ENCODE data around the gene ZDHHC4. TPM values are rescaled to one million over a fixed set of nuclear protein-coding genes. Genes with fewer than 3 reads are reported as not detected.

Gene ZDHHC4
- polyA plus RNA-seq, 1 of the 3 experiments (the other 2 are of a cell fraction): 169 TPM

DNA sequence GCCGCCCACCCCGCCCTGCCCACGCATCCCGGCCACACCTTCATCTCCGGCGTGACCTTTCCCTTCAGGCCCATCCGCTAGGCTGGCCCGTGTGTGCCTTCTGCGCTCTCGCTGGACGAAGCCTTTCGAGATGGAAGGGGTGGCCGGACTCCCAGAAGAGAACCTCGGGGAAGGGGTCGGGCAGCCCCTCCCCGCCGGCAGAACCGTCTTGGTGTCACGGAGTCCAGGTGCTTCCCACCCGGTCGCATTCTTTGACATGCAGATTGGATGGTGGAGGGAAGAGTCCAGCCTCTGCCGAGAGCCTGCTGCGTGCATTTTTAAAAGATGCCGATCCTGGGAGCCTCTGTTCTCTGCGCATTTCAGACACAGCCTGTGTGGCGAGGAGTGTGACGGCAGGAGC lies 30.8 kb downstream of the ZDHHC4 start:
- 94% methylated on average over 27 of the region's 27 CpGs for WGBS (ENCODE audit: low lambda C conversion rate)
- CTCF ChIA-PET: interaction anchor here (1.3 to 2.6 kb wide), 2 partner anchors 18 to 92 kb away, joined by 4 to 15 read pairs; partner anchors contain the start of gene INTS15

DNA sequence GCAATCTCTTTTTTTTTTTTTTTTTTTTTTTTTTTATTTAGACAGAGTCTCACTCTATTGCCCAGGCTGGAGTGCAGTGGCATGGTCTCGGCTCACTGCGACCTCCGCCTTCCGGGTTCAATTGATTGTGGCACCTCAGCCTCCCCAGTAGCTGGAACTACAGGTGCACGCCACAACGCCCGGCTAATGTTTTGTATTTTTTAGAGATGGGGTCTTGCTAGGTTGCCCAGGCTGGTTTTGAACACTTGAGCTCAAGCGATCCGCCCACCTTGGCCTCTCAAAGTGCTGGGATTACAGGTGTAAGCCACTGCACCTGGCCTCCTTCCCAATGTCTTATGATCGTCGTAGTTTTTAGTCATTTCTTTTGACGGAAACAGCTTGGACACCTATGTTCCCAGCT lies 31.5 kb downstream of the ZDHHC4 start:
- Histone ChIP-seq H3K27ac (ENCODE audit: low read depth in 2 of 2, low read length in 1 of 2) (no peak overlapping the region), H3K4me3 (ENCODE audit: low read depth in 2 of 2, low read length in 1 of 2) (no peak overlapping the region), H3K36me3 (replicated peaks in 1 of 2; ENCODE audit: control insufficient read depth in 1 of 2, insufficient read depth in 2 of 2, low read length in 1 of 2) (peaks cover 4 to 15% of the 10 kb centered on the region in 2 experiments), H3K4me1 (ENCODE audit: control insufficient read depth in 1 of 2, insufficient read depth in 2 of 2, low read depth in 1 of 2, low read length in 1 of 2) (no peaks in the 10 kb centered on the region), H3K4me2 (no peak overlapping the region), H3K9ac (no peak overlapping the region), H3K79me2 (ENCODE audit: insufficient read depth) (no peaks in the 10 kb centered on the region), H3K9me3 (no peaks in the 10 kb centered on the region), H3F3A (replicated peaks; ENCODE audit: insufficient read depth) (peaks cover 4% of the 10 kb centered on the region), H4K20me1 (ENCODE audit: insufficient read depth) (no peaks in the 10 kb centered on the region), H3K27me3 (ENCODE audit: insufficient read depth) (no peaks in the 10 kb centered on the region), H3K9me2 (no peaks in the 10 kb centered on the region), H2AFZ (ENCODE audit: low read depth) (no peak overlapping the region)
- ChIA-PET POLR2A (no interaction called here), CTCF (interaction anchor here (1.5 to 2.6 kb wide), 2 partner anchors 19 to 93 kb away, joined by 3 to 15 read pairs; partner anchors contain the start of gene INTS15)
- TF ChIP-seq RXRA (IDR thresholded peaks at IDR 0.05; ENCODE audit: borderline replicate concordance, low read depth) (no peak), GATA2 (CRISPR knock-in tag; IDR thresholded peaks at IDR 0.05) (no peak), YY1 (IDR thresholded peaks at IDR 0.05; ENCODE audit: low read depth) (no peak), MEF2A (IDR thresholded peaks at IDR 0.05; ENCODE audit: borderline replicate concordance, low read depth) (no peak), NRF1 (IDR thresholded peaks at IDR 0.05; ENCODE audit: low read depth, low read length) (no peak), ELF1 (IDR thresholded peaks at IDR 0.05) (no peak), FOXJ3 (CRISPR knock-in tag; IDR thresholded peaks at IDR 0.05) (no peak), TAF1 (IDR thresholded peaks at IDR 0.05; ENCODE audit: borderline replicate concordance, low read depth, low read length) (no peak)
- TF ChIP-seq, protein P1, sequence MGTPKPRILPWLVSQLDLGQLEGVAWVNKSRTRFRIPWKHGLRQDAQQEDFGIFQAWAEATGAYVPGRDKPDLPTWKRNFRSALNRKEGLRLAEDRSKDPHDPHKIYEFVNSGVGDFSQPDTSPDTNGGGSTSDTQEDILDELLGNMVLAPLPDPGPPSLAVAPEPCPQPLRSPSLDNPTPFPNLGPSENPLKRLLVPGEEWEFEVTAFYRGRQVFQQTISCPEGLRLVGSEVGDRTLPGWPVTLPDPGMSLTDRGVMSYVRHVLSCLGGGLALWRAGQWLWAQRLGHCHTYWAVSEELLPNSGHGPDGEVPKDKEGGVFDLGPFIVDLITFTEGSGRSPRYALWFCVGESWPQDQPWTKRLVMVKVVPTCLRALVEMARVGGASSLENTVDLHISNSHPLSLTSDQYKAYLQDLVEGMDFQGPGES (IDR thresholded peaks at IDR 0.05; ENCODE audit: low read depth, low read length): no peak
- no peak for DNase-seq
- WGBS (ENCODE audit: low lambda C conversion rate): 97% methylated on average over 12 of the region's 12 CpGs

More for the DNA sequence above, 30.8 kb downstream of the ZDHHC4 start:
- Histone ChIP-seq H3K27me3 (ENCODE audit: insufficient read depth) (no peaks in the 10 kb centered on the region), H3K4me3 (ENCODE audit: low read depth in 2 of 2, low read length in 1 of 2) (no peak overlapping the region), H4K20me1 (ENCODE audit: insufficient read depth) (no peaks in the 10 kb centered on the region), H3K4me1 (ENCODE audit: control insufficient read depth in 1 of 2, insufficient read depth in 2 of 2, low read depth in 1 of 2, low read length in 1 of 2) (no peaks in the 10 kb centered on the region), H3K79me2 (ENCODE audit: insufficient read depth) (no peaks in the 10 kb centered on the region), H3K9me3 (no peaks in the 10 kb centered on the region), H3K36me3 (replicated peaks in 1 of 2; ENCODE audit: control insufficient read depth in 1 of 2, insufficient read depth in 2 of 2, low read length in 1 of 2) (peaks cover 12 to 15% of the 10 kb centered on the region in 2 experiments), H3K9me2 (no peaks in the 10 kb centered on the region), H3K27ac (ENCODE audit: low read depth in 2 of 2, low read length in 1 of 2) (no peak overlapping the region), H3K9ac (no peak overlapping the region), H3F3A (replicated peaks; ENCODE audit: insufficient read depth) (peaks cover 4% of the 10 kb centered on the region), H2AFZ (ENCODE audit: low read depth) (no peak overlapping the region), H3K4me2 (no peak overlapping the region)
- DNase-seq: no peak
- TF ChIP-seq FOSL2 (IDR thresholded peaks at IDR 0.05; ENCODE audit: borderline replicate concordance, low read depth): no peak
- TF ChIP-seq RAD21 (IDR thresholded peaks at IDR 0.05; ENCODE audit: low read length): no peak
- TF ChIP-seq NRF1 (IDR thresholded peaks at IDR 0.05; ENCODE audit: low read depth, low read length): no peak
- TF ChIP-seq EZH2phosphoT487 (IDR thresholded peaks at IDR 0.05; ENCODE audit: borderline replicate concordance, low read depth): no peak
- TF ChIP-seq RFX5 (IDR thresholded peaks at IDR 0.05; ENCODE audit: low read length): no peak
- TF ChIP-seq SIN3A (IDR thresholded peaks at IDR 0.05; ENCODE audit: borderline replicate concordance, low read depth, low read length): no peak
- TF ChIP-seq FOXM1 (IDR thresholded peaks at IDR 0.05; ENCODE audit: low read depth): no peak
- no peak for TF ChIP-seq EP300 (IDR thresholded peaks at IDR 0.05; ENCODE audit: borderline replicate concordance in 1 of 2, low read depth in 1 of 2, low read length in 1 of 2)
- TF ChIP-seq, protein P2, sequence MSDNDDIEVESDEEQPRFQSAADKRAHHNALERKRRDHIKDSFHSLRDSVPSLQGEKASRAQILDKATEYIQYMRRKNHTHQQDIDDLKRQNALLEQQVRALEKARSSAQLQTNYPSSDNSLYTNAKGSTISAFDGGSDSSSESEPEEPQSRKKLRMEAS (IDR thresholded peaks at IDR 0.05; ENCODE audit: low read depth): no peak
- no peak for TF ChIP-seq JUND (IDR thresholded peaks at IDR 0.05)
- TF ChIP-seq, protein P1 (IDR thresholded peaks at IDR 0.05; ENCODE audit: low read depth, low read length): no peak
- TF ChIP-seq NFIC (IDR thresholded peaks at IDR 0.05; ENCODE audit: borderline replicate concordance): no peak
- no peak for TF ChIP-seq MEF2A (IDR thresholded peaks at IDR 0.05; ENCODE audit: borderline replicate concordance, low read depth)
- TF ChIP-seq GABPA (IDR thresholded peaks at IDR 0.05; ENCODE audit: low read depth): no peak
- no peak for TF ChIP-seq FOXJ3 (CRISPR knock-in tag; IDR thresholded peaks at IDR 0.05)
- TF ChIP-seq POLR2AphosphoS5 (IDR thresholded peaks at IDR 0.05; ENCODE audit: low read depth, low read length): no peak
- TF ChIP-seq ELF1 (IDR thresholded peaks at IDR 0.05): no peak
- POLR2A ChIA-PET: no interaction called here
